ENCODE data around the gene COG7.

DNA sequence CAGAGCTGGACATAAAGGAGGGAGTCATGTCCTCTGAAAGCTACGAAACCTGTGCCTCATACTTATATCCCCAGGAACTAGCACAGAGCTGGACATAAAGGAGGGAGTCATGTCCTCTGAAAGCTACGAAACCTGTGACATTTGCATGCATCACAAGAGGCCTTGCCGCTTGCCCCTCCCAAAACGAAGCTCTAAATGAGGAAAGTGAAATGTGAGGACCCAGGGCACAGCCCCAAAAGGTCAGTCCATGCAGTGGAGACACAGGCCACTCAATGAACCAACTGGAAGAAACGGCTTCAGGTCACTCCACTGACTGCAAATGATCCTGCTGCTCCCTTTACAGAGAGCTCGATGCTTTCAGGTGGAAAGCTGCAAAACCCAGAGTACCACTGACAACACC, 38.3 kb downstream of the COG7 start:
- TF ChIP-seq, protein P1, sequence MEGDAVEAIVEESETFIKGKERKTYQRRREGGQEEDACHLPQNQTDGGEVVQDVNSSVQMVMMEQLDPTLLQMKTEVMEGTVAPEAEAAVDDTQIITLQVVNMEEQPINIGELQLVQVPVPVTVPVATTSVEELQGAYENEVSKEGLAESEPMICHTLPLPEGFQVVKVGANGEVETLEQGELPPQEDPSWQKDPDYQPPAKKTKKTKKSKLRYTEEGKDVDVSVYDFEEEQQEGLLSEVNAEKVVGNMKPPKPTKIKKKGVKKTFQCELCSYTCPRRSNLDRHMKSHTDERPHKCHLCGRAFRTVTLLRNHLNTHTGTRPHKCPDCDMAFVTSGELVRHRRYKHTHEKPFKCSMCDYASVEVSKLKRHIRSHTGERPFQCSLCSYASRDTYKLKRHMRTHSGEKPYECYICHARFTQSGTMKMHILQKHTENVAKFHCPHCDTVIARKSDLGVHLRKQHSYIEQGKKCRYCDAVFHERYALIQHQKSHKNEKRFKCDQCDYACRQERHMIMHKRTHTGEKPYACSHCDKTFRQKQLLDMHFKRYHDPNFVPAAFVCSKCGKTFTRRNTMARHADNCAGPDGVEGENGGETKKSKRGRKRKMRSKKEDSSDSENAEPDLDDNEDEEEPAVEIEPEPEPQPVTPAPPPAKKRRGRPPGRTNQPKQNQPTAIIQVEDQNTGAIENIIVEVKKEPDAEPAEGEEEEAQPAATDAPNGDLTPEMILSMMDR (IDR thresholded peaks at IDR 0.05; ENCODE audit: low read length): no peak
- TF ChIP-seq EZH2phosphoT487 (IDR thresholded peaks at IDR 0.05; ENCODE audit: low read length) (no peak), EZH2 (optimal IDR thresholded peaks at IDR 0.05; ENCODE audit: low read depth, low read length) (no peak)
